Medulla oblongata (tissue), 1 donor: ENCODE results near the gene F5.
"Not testable (repeated sequence)": the region's sequence is repeated elsewhere in the genome, so short reads cannot be mapped to it uniquely, and the experiment has no call there.

Experiments used
- DNase-seq: peaks from one replicate; pipeline ENCODE4 v3.0.0-alpha.2; 2015; ENCODE audit errors: extremely low spot score

The F5 gene

GRCh38 chr1:169546087-169546995 is 39.9 kb downstream of the F5 start:
- DNase-seq: peak; percentile 89

- no peak for DNase-seq
These were observed 40.8 kb downstream of the F5 start for GRCh38 chr1:169545472-169545871.

- DNase-seq: no peak
These were observed 47.0 kb downstream of the F5 start for GRCh38 chr1:169538998-169539871.

GRCh38 chr1:169534653-169535052 is 51.6 kb downstream of the F5 start:
- no peak for DNase-seq

GRCh38 chr1:169533528-169534190 is 52.6 kb downstream of the F5 start:
- DNase-seq: not testable (repeated sequence)

GRCh38 chr1:169530448-169530847 is 55.8 kb downstream of the F5 start:
- DNase-seq: no peak

- no peak for DNase-seq
These were observed 57.1 kb downstream of the F5 start for GRCh38 chr1:169529068-169529642.

GRCh38 chr1:169528215-169529067 is 57.8 kb downstream of the F5 start:
- DNase-seq: no peak

GRCh38 chr1:169527451-169528214 is 58.6 kb downstream of the F5 start:
- DNase-seq: no peak

GRCh38 chr1:169527001-169527400 is 59.3 kb downstream of the F5 start:
- no peak for DNase-seq

- no peak for DNase-seq
These were observed 60.0 kb downstream of the F5 start for GRCh38 chr1:169526120-169526832.

GRCh38 chr1:169525391-169525790 is 60.9 kb downstream of the F5 start:
- DNase-seq: no peak

- no peak for DNase-seq
These were observed 62.4 kb downstream of the F5 start for GRCh38 chr1:169523904-169524303.

GRCh38 chr1:169521226-169521625 is 65.1 kb downstream of the F5 start:
- DNase-seq: no peak

- DNase-seq: no peak
These were observed 68.6 kb downstream of the F5 start for GRCh38 chr1:169517558-169518186.

GRCh38 chr1:169515641-169516040 is 70.6 kb downstream of the F5 start:
- DNase-seq: no peak

GRCh38 chr1:169514566-169515270 is 71.6 kb downstream of the F5 start:
- no peak for DNase-seq

GRCh38 chr1:169513208-169513607 is 73.1 kb downstream of the F5 start:
- DNase-seq: peak; percentile 60
